HCT116 (cell line): ENCODE data around the gene TMTC2. TPM values are rescaled to one million over a fixed set of nuclear protein-coding genes. Genes with fewer than 3 reads are reported as not detected.

Source experiments
- ATAC-seq: fragments of 200-7000 bp; cut with Tn5 transposase; 2 replicates; pipeline ENCODE4 v1.9.1; 2020; ENCODE audit warnings: mild to moderate bottlenecking, moderate library complexity
- BruUV-seq: library from RNA; stranded (reverse); fragments of 400-500 nt; replicated peaks from 2 replicates; lab custom pipeline; 2021; lab: Mats Ljungman, UMichigan
- CTCF ChIA-PET: fragments of 300-600 bp; sonication (Branson Sonifier 250); formaldehyde crosslinking; loops from one replicate; lab custom pipeline; 2021; ENCODE audit warnings: antibody characterized with exemption; lab: Charles Lee
- POLR2A ChIA-PET: fragments of 300-600, 350-600 bp; sonication (Branson Sonifier 250); formaldehyde crosslinking; loops from one replicate; lab custom pipeline; 2021; ENCODE audit warnings: antibody characterized with exemption; lab: Charles Lee
- RAD21 ChIA-PET, 2 experiments: fragments of 300-600 bp; sonication (Branson Sonifier 250); formaldehyde crosslinking; loops; one replicate each; lab custom pipeline; 2023; ENCODE audit warnings: low total read pairs in 2 of 2; ENCODE audit not compliant: uncharacterized antibody in 2 of 2, unreplicated experiment in 2 of 2, low non-redundant PET in 1 of 2; lab: Charles Lee
- DNase-seq: peaks from one replicate; pipeline ENCODE4 v3.0.0-alpha.2; 2010; ENCODE audit warnings: low read depth, low spot score
- H2AFZ ChIP-seq: fragments of 200-600 bp; shearing (Covaris generic), sonication (generic); 2 replicates; pipeline ENCODE4 v1.6.1; 2017; ENCODE audit warnings: low read depth, mixed run types, mixed read lengths, antibody characterized with exemption, low read length; ENCODE audit not compliant: poor library complexity, severe bottlenecking
- H3K27ac ChIP-seq: 2 replicates; pipeline ENCODE4 v1.5.1; 2012; ENCODE audit warnings: low read depth, low read length
- H3K27me3 ChIP-seq: fragments of 200-600 bp; sonication (generic); 2 replicates; pipeline ENCODE4 v1.6.1; 2016; ENCODE audit warnings: mixed run types, low read length, mixed read lengths; ENCODE audit not compliant: insufficient read depth
- H3K36me3 ChIP-seq, 2 experiments: fragments of 200-500 bp in 1 of 2; fragments of 200-600 bp in 1 of 2; sonication (Bioruptor generic) in 1 of 2; sonication (generic) in 1 of 2; 2 replicates each; pipeline versions ENCODE4 v1.5.1 to v1.6.1; 2014 to 2016; ENCODE audit warnings: low read length in 2 of 2, inconsistent platforms in 1 of 2, mixed read lengths in 1 of 2, mixed run types in 1 of 2; ENCODE audit not compliant: insufficient read depth in 2 of 2, control insufficient read depth in 1 of 2
- H3K4me1 ChIP-seq, 2 experiments: fragments of 200-600 bp in 1 of 2; sonication (generic) in 1 of 2; 2 replicates each; pipeline versions ENCODE4 v1.5.1 to v1.6.1; 2012 to 2017; ENCODE audit warnings: low read length in 2 of 2, inconsistent platforms in 1 of 2, mild to moderate bottlenecking in 1 of 2, mixed read lengths in 1 of 2, mixed run types in 1 of 2, moderate library complexity in 1 of 2; ENCODE audit not compliant: insufficient read depth in 2 of 2, control insufficient read depth in 1 of 2
- H3K4me2 ChIP-seq: fragments of 200-600 bp; sonication (generic); 2 replicates; pipeline ENCODE4 v1.6.1; 2017; ENCODE audit warnings: mixed run types, low read length, mixed read lengths
- H3K4me3 ChIP-seq, 2 experiments: fragments of 200-600 bp in 1 of 2; sonication (generic) in 1 of 2; replicated peaks in 1 of 2; 2 replicates each; pipeline ENCODE4 v1.5.1; 2011 to 2016; ENCODE audit warnings: low read length in 2 of 2, control low read depth in 1 of 2, low read depth in 1 of 2, mild to moderate bottlenecking in 1 of 2, mixed read lengths in 1 of 2, mixed run types in 1 of 2
- H3K79me2 ChIP-seq: fragments of 200-600 bp; sonication (generic); 2 replicates; pipeline ENCODE4 v1.6.1; 2017; ENCODE audit warnings: mild to moderate bottlenecking, mixed run types, low read length, moderate library complexity, mixed read lengths; ENCODE audit not compliant: insufficient read depth
- H3K9ac ChIP-seq: fragments of 200-600 bp; sonication (generic); 2 replicates; pipeline ENCODE4 v1.6.1; 2016; ENCODE audit warnings: low read length, mixed read lengths
- H3K9me2 ChIP-seq: fragments of 200-600 bp; sonication (generic), shearing (Covaris generic); 2 replicates; pipeline ENCODE4 v1.6.1; 2017; ENCODE audit warnings: mixed run types, mild to moderate bottlenecking, moderate library complexity; ENCODE audit not compliant: insufficient read depth
- H3K9me3 ChIP-seq, 2 experiments: fragments of 200-500 bp in 1 of 2; fragments of 200-600 bp in 1 of 2; sonication (Bioruptor generic) in 1 of 2; sonication (generic) in 1 of 2; 2 replicates each; pipeline ENCODE4 v1.6.1; 2014 to 2017; ENCODE audit warnings: low read length in 2 of 2, mixed read lengths in 2 of 2, inconsistent platforms in 1 of 2, low read depth in 1 of 2, mild to moderate bottlenecking in 1 of 2, mixed run types in 1 of 2, moderate library complexity in 1 of 2; ENCODE audit not compliant: control insufficient read depth in 1 of 2, insufficient read depth in 1 of 2
- H4K20me1 ChIP-seq: fragments of 200-600 bp; sonication (generic), shearing (Covaris generic); 2 replicates; pipeline ENCODE4 v1.6.1; 2017; ENCODE audit warnings: mixed run types, mild to moderate bottlenecking, moderate library complexity; ENCODE audit not compliant: insufficient read depth
- CBX3 ChIP-seq: IDR thresholded peaks from 2 replicates; pipeline ENCODE4 v1.6.1; 2012; ENCODE audit warnings: low read depth
- CEBPB ChIP-seq: IDR thresholded peaks from 2 replicates; pipeline ENCODE4 v1.6.1; 2012; ENCODE audit warnings: low read depth
- EGR1 ChIP-seq: IDR thresholded peaks from 2 replicates; pipeline ENCODE4 v1.6.1; 2012; ENCODE audit warnings: low read depth
- EZH2 ChIP-seq: fragments of 200-600 bp; sonication (generic); IDR thresholded peaks from 2 replicates; pipeline ENCODE4 v1.6.1; 2017; ENCODE audit warnings: antibody characterized with exemption, mixed run types
- FOSL1 ChIP-seq: IDR thresholded peaks from 2 replicates; pipeline ENCODE4 v1.6.1; 2012; ENCODE audit warnings: low read depth
- POLR2AphosphoS5 ChIP-seq: IDR thresholded peaks from 2 replicates; pipeline ENCODE4 v1.6.1; 2011; ENCODE audit warnings: mild to moderate bottlenecking, low read depth, low read length, moderate library complexity
- RAD21 ChIP-seq: IDR thresholded peaks from 2 replicates; pipeline ENCODE4 v1.6.1; 2012; ENCODE audit warnings: low read depth, mild to moderate bottlenecking
- SIN3A ChIP-seq: IDR thresholded peaks from 2 replicates; pipeline ENCODE4 v1.6.1; 2012; ENCODE audit warnings: low read depth
- TCF7L2 ChIP-seq: IDR thresholded peaks from 2 replicates; pipeline ENCODE4 v1.7.0; 2011; ENCODE audit warnings: borderline replicate concordance, inconsistent platforms; ENCODE audit not compliant: insufficient read depth, insufficient read length; ENCODE audit errors: extremely low read depth
- YY1 ChIP-seq: IDR thresholded peaks from 2 replicates; pipeline ENCODE4 v1.6.1; 2011; ENCODE audit warnings: low read length, low read depth, moderate library complexity, mild to moderate bottlenecking; ENCODE audit not compliant: insufficient replicate concordance; ENCODE audit errors: extremely low read depth
- ZBTB33 ChIP-seq: IDR thresholded peaks from 2 replicates; pipeline ENCODE4 v1.6.1; 2011; ENCODE audit warnings: mild to moderate bottlenecking, low read length, moderate library complexity; ENCODE audit not compliant: insufficient replicate concordance; ENCODE audit errors: extremely low read depth
- ZFX ChIP-seq: fragments of 450-650 bp; IDR thresholded peaks from 2 replicates; pipeline ENCODE4 v1.6.1; 2017
- ZNF274 ChIP-seq: fragments of 200-500 bp; sonication (Bioruptor generic); IDR thresholded peaks from 2 replicates; pipeline ENCODE4 v1.6.1; 2014; ENCODE audit warnings: mild to moderate bottlenecking, low read depth, low read length, inconsistent platforms
- intact Hi-C: fragments of 100-400 bp; cut with micrococcal nuclease; formaldehyde crosslinking; loops from 2 replicates; pipeline ENCODE4 v1.10.0; 2022
- total RNA-seq: library from RNA; stranded (reverse); gene quantifications from one replicate; pipeline ENCODE4 v1.2.1, GENCODE V29; 2021; ENCODE audit not compliant: unreplicated experiment
- TF ChIP-seq, protein P1 (sequence below), 3 experiments: fragments of 200-600 bp in 1 of 3; sonication (generic) in 1 of 3; IDR thresholded peaks in 2 of 3; conservative IDR thresholded peaks in 1 of 3; 2 replicates each; pipeline ENCODE4 v1.5.1; 2012 to 2017; ENCODE audit warnings: low read depth in 2 of 3, low read length in 2 of 3, antibody characterized with exemption in 1 of 3, borderline replicate concordance in 1 of 3, control low read depth in 1 of 3, mild to moderate bottlenecking in 1 of 3, mixed read lengths in 1 of 3, mixed run types in 1 of 3, moderate library complexity in 1 of 3; ENCODE audit not compliant: insufficient read depth in 1 of 3
- TF ChIP-seq, protein P2 (sequence below): IDR thresholded peaks from 2 replicates; pipeline ENCODE4 v1.6.1; 2012
- TF ChIP-seq, protein P3 (sequence below): IDR thresholded peaks from 2 replicates; pipeline ENCODE4 v1.6.1; 2012
- TF ChIP-seq, protein P4 (sequence below): IDR thresholded peaks from 2 replicates; pipeline ENCODE4 v1.6.1; 2012; ENCODE audit warnings: low read depth

The TMTC2 gene
- total RNA-seq, 1 experiment from 2014 or later: 11.5 TPM

- Histone ChIP-seq H3K9me3 (no peaks in the 10 kb centered on the region), H3K4me3 (no peak overlapping the region), H3K27ac (no peak overlapping the region), H2AFZ (no peak overlapping the region), H3K79me2 (no peaks in the 10 kb centered on the region), H4K20me1 (no peaks in the 10 kb centered on the region), H3K4me2 (no peak overlapping the region), H3K4me1 (peaks cover 0 to 8% of the 10 kb centered on the region in 2 experiments; a peak in 1 of 4 replicates)
- BruUV-seq: no TSS peak
- no peak for DNase-seq
- ChIA-PET RAD21 (no interaction called here), CTCF (no interaction called here), POLR2A (interaction anchor here (1.0 kb wide), 1 partner anchor 10 kb away, joined by 5 read pairs; no protein-coding TSS in a partner anchor)
- intact Hi-C loops: no loop called here
- TF ChIP-seq RAD21: no peak
- TF ChIP-seq YY1: no peak
- no peak for TF ChIP-seq SIN3A
- no peak for TF ChIP-seq TCF7L2
- TF ChIP-seq ZBTB33: no peak
- TF ChIP-seq, protein P1, sequence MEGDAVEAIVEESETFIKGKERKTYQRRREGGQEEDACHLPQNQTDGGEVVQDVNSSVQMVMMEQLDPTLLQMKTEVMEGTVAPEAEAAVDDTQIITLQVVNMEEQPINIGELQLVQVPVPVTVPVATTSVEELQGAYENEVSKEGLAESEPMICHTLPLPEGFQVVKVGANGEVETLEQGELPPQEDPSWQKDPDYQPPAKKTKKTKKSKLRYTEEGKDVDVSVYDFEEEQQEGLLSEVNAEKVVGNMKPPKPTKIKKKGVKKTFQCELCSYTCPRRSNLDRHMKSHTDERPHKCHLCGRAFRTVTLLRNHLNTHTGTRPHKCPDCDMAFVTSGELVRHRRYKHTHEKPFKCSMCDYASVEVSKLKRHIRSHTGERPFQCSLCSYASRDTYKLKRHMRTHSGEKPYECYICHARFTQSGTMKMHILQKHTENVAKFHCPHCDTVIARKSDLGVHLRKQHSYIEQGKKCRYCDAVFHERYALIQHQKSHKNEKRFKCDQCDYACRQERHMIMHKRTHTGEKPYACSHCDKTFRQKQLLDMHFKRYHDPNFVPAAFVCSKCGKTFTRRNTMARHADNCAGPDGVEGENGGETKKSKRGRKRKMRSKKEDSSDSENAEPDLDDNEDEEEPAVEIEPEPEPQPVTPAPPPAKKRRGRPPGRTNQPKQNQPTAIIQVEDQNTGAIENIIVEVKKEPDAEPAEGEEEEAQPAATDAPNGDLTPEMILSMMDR (IDR thresholded peaks at IDR 0.05 in 2 of 3, conservative IDR thresholded peaks at IDR 0.05 in 1 of 3; ENCODE audit: borderline replicate concordance in 1 of 3, insufficient read depth in 1 of 3, low read depth in 2 of 3, low read length in 2 of 3): no peak
- no peak for TF ChIP-seq EGR1
- TF ChIP-seq FOSL1: no peak
- TF ChIP-seq CBX3: no peak
- no peak for TF ChIP-seq ZFX
- TF ChIP-seq, protein P2, sequence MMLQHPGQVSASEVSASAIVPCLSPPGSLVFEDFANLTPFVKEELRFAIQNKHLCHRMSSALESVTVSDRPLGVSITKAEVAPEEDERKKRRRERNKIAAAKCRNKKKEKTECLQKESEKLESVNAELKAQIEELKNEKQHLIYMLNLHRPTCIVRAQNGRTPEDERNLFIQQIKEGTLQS: no peak
- TF ChIP-seq EZH2: no peak
- TF ChIP-seq, protein P3, sequence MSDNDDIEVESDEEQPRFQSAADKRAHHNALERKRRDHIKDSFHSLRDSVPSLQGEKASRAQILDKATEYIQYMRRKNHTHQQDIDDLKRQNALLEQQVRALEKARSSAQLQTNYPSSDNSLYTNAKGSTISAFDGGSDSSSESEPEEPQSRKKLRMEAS: no peak
- TF ChIP-seq ZNF274: no peak
- TF ChIP-seq, protein P4, sequence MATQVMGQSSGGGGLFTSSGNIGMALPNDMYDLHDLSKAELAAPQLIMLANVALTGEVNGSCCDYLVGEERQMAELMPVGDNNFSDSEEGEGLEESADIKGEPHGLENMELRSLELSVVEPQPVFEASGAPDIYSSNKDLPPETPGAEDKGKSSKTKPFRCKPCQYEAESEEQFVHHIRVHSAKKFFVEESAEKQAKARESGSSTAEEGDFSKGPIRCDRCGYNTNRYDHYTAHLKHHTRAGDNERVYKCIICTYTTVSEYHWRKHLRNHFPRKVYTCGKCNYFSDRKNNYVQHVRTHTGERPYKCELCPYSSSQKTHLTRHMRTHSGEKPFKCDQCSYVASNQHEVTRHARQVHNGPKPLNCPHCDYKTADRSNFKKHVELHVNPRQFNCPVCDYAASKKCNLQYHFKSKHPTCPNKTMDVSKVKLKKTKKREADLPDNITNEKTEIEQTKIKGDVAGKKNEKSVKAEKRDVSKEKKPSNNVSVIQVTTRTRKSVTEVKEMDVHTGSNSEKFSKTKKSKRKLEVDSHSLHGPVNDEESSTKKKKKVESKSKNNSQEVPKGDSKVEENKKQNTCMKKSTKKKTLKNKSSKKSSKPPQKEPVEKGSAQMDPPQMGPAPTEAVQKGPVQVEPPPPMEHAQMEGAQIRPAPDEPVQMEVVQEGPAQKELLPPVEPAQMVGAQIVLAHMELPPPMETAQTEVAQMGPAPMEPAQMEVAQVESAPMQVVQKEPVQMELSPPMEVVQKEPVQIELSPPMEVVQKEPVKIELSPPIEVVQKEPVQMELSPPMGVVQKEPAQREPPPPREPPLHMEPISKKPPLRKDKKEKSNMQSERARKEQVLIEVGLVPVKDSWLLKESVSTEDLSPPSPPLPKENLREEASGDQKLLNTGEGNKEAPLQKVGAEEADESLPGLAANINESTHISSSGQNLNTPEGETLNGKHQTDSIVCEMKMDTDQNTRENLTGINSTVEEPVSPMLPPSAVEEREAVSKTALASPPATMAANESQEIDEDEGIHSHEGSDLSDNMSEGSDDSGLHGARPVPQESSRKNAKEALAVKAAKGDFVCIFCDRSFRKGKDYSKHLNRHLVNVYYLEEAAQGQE: no peak
- TF ChIP-seq POLR2AphosphoS5: no peak
- TF ChIP-seq CEBPB: no peak
- TF ChIP-seq, all 23 proteins: peak for 0
- no peaks in the 10 kb centered on the region for H3K9me2 ChIP-seq
- no peaks in the 10 kb centered on the region for H3K36me3 ChIP-seq
- ATAC-seq: no peak
- no peak overlapping the region for H3K9ac ChIP-seq
- H3K27me3 ChIP-seq: no peaks in the 10 kb centered on the region
Observed at GRCh38 chr12:82660541-82661325, 26.0 kb upstream of the TMTC2 start.
